Upper lobe of left lung (tissue), 6 donors: ENCODE results near the gene CRTC2. TPM values are rescaled to one million over a fixed set of nuclear protein-coding genes. Genes with fewer than 3 reads are reported as not detected.

ENCODE experiments used
- ATAC-seq, 2 donors: fragments of 200-7000 bp; cut with Tn5 transposase; one replicate each; pipeline ENCODE4 v1.9.1; 2022; ENCODE audit warnings: mild to moderate bottlenecking in 2 of 2, moderate library complexity in 2 of 2; ENCODE audit not compliant: low FRiP score in 2 of 2
- DNase-seq, 2 donors: peaks; one replicate each; pipeline ENCODE4 v3.0.0-alpha.2; 2019 to 2020
- H3K27ac ChIP-seq, 4 donors: fragments of 200-600 bp; sonication (generic); one replicate each; pipeline ENCODE4 v1.5.1; 2016 to 2019
- H3K27me3 ChIP-seq, 4 donors: fragments of 200-600 bp; sonication (generic); one replicate each; pipeline ENCODE4 v1.5.1; 2017 to 2019
- H3K36me3 ChIP-seq, 4 donors: fragments of 200-600 bp; sonication (generic); one replicate each; pipeline ENCODE4 v1.5.1; 2016 to 2019
- H3K4me1 ChIP-seq, 4 donors: fragments of 200-600 bp; sonication (generic); one replicate each; pipeline ENCODE4 v1.5.1; 2018 to 2019
- H3K4me3 ChIP-seq, 4 donors: fragments of 200-600 bp; sonication (generic); one replicate each; pipeline ENCODE4 v1.5.1; 2017 to 2019; ENCODE audit warnings: mild to moderate bottlenecking in 2 of 4, moderate library complexity in 1 of 4
- H3K9me3 ChIP-seq, 4 donors: fragments of 200-600 bp; sonication (generic); one replicate each; pipeline ENCODE4 v1.5.1; 2018 to 2019
- EP300 ChIP-seq, 4 donors: sonication (generic); formaldehyde crosslinking; IDR thresholded peaks; one replicate each; pipeline ENCODE4 v1.5.1; 2017; ENCODE audit warnings: antibody characterized with exemption in 4 of 4, control low read depth in 2 of 4
- POLR2A ChIP-seq, 4 donors: fragments of 450-650 bp; IDR thresholded peaks; one replicate each; pipeline ENCODE4 v1.5.1; 2016 to 2017; ENCODE audit warnings: antibody characterized with exemption in 4 of 4, mild to moderate bottlenecking in 2 of 4
- POLR2AphosphoS5 ChIP-seq, 2 donors: sonication (generic); formaldehyde crosslinking; IDR thresholded peaks; one replicate each; pipeline ENCODE4 v1.5.1; 2017; ENCODE audit warnings: antibody characterized with exemption in 2 of 2
- WGBS, 2 donors: methylation state at CpG; one replicate each; pipeline ENCODE4 v1.1.5; 2017 to 2018; 5-methylcytosine and 5-hydroxymethylcytosine counted together
- total RNA-seq, 6 donors: library from RNA; depleted of rRNA in 4 of 6; stranded (reverse); fragments of >200 nt in 4 of 6; gene quantifications; one replicate each; pipeline versions ENCODE4 v1.1.0 to v1.2.1, GENCODE V29; 2016 to 2021
- TF ChIP-seq, protein P1 (sequence below), 6 experiments: fragments of 450-650 bp in 4 of 6; fragments of 200-600 bp in 2 of 6; sonication (generic) in 2 of 6; IDR thresholded peaks; one replicate each; pipeline ENCODE4 v1.5.1; 2016 to 2019; ENCODE audit warnings: antibody characterized with exemption in 6 of 6
- donor health status: DM: no; HTN: no; CAD: no; lungs with moderate emphysema.
- donor health status: DM: no; HTN: yes; CAD: no; lungs with severe emphysema.

CRTC2 gene
- total RNA-seq, 6 donors from 2014 or later: 19.4 to 93.2 (median 37.6) TPM

DNA sequence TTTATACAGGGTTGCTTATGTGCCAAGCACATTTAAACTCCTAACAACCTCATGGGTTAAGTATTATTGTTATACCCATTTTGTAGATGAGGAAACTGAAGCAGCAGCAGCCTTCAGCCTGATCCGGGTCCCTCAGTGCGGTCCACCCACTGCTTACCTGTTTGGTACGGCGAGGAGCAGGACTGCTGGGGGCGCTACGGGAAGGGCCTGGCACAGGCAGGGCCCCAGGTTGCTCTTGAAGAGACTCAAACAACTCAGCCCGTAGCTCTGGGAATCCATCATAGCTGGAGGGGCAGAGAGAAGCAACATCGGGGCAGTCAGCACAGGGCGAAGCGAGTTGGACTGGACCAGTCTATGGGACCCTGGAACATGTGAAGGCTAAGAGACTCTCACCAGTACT lies 21.1 kb downstream of the CRTC2 start:
- no peaks in the 10 kb centered on the region for H3K27me3 ChIP-seq
- DNase-seq: no peak
- H3K36me3 ChIP-seq: peaks cover 37 to 100% (median 92%) of the 10 kb centered on the region in 4 donors
- H3K9me3 ChIP-seq: no peaks in the 10 kb centered on the region
- H3K27ac ChIP-seq: no peak overlapping the region
- no peak for ATAC-seq
- TF ChIP-seq POLR2A (IDR thresholded peaks at IDR 0.05) (no peak), POLR2AphosphoS5 (IDR thresholded peaks at IDR 0.05) (no peak), EP300 (IDR thresholded peaks at IDR 0.05) (no peak)
- TF ChIP-seq, protein P1, sequence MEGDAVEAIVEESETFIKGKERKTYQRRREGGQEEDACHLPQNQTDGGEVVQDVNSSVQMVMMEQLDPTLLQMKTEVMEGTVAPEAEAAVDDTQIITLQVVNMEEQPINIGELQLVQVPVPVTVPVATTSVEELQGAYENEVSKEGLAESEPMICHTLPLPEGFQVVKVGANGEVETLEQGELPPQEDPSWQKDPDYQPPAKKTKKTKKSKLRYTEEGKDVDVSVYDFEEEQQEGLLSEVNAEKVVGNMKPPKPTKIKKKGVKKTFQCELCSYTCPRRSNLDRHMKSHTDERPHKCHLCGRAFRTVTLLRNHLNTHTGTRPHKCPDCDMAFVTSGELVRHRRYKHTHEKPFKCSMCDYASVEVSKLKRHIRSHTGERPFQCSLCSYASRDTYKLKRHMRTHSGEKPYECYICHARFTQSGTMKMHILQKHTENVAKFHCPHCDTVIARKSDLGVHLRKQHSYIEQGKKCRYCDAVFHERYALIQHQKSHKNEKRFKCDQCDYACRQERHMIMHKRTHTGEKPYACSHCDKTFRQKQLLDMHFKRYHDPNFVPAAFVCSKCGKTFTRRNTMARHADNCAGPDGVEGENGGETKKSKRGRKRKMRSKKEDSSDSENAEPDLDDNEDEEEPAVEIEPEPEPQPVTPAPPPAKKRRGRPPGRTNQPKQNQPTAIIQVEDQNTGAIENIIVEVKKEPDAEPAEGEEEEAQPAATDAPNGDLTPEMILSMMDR (IDR thresholded peaks at IDR 0.05): no peak
- no peaks in the 10 kb centered on the region for H3K4me1 ChIP-seq
- 93 to 97% methylated on average over 5 to 10 of the region's 10 CpGs for WGBS, 2 donors
- no peak overlapping the region for H3K4me3 ChIP-seq

- no peaks in the 10 kb centered on the region for H3K9me3 ChIP-seq
Observed at GRCh38 chr1:153936011-153936802, 22.2 kb downstream of the CRTC2 start.

GRCh38 chr1:153934746-153935145 lies 23.7 kb downstream of the CRTC2 start:
- Histone ChIP-seq H3K36me3 (peaks cover 37 to 99% (median 85%) of the 10 kb centered on the region in 4 donors), H3K4me3 (no peak overlapping the region), H3K4me1 (no peaks in the 10 kb centered on the region), H3K27me3 (no peaks in the 10 kb centered on the region), H3K9me3 (no peaks in the 10 kb centered on the region), H3K27ac (no peak overlapping the region)
- WGBS, 2 donors: 96 to 97% methylated on average over 6 to 9 of the region's 9 CpGs
- DNase-seq (peak in 1 of 2 donors; percentile 54), ATAC-seq (no peak)
- TF ChIP-seq POLR2AphosphoS5 (IDR thresholded peaks at IDR 0.05) (no peak), EP300 (IDR thresholded peaks at IDR 0.05) (no peak), POLR2A (IDR thresholded peaks at IDR 0.05) (no peak)
- TF ChIP-seq, protein P1 (IDR thresholded peaks at IDR 0.05): no peak

More at GRCh38 chr1:153936011-153936802, 22.2 kb downstream of the CRTC2 start:
- peak in 1 of 2 donors; percentile 46 for DNase-seq
- no peak overlapping the region for H3K27ac ChIP-seq
- H3K36me3 ChIP-seq: peaks cover 37 to 99% (median 90%) of the 10 kb centered on the region in 4 donors
- TF ChIP-seq POLR2A (IDR thresholded peaks at IDR 0.05) (no peak), EP300 (IDR thresholded peaks at IDR 0.05) (no peak), POLR2AphosphoS5 (IDR thresholded peaks at IDR 0.05) (no peak)
- TF ChIP-seq, protein P1 (IDR thresholded peaks at IDR 0.05): no peak
- H3K4me3 ChIP-seq: no peak overlapping the region
- ATAC-seq: no peak
- H3K4me1 ChIP-seq: no peaks in the 10 kb centered on the region
- 96% methylated on average over 6 to 12 of the region's 12 CpGs for WGBS, 2 donors
- H3K27me3 ChIP-seq: no peaks in the 10 kb centered on the region

DNA sequence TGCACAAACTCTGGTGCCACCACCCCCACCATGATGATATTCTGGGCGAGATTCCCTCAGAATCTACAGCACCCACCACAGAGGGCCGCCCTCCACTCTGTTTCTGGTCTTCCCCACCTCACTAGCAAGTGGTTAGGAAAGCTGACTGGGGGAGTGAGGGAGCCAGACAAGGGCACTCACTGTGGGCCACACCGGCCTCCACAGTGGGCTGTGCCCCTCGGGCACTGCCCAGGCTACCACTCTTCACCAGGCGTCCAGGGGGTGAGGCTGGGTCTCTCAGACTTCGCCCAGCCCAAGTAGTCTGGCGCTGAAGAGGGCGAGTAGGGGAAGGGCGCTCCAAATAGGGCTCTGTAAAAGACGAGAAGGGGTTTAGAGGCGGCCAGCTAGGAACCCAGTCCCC lies 24.5 kb downstream of the CRTC2 start:
- WGBS, 2 donors: 94 to 95% methylated on average over 10 to 11 of the region's 11 CpGs
- Histone ChIP-seq H3K4me1 (peaks cover 0 to 2% (median 0%) of the 10 kb centered on the region in 4 donors), H3K4me3 (no peak overlapping the region), H3K27ac (no peak overlapping the region), H3K27me3 (no peaks in the 10 kb centered on the region), H3K9me3 (no peaks in the 10 kb centered on the region), H3K36me3 (peaks cover 37 to 95% (median 82%) of the 10 kb centered on the region in 4 donors)
- DNase-seq (no peak), ATAC-seq (no peak)
- TF ChIP-seq EP300 (IDR thresholded peaks at IDR 0.05): no peak
- TF ChIP-seq POLR2AphosphoS5 (IDR thresholded peaks at IDR 0.05): no peak
- no peak for TF ChIP-seq POLR2A (IDR thresholded peaks at IDR 0.05)
- TF ChIP-seq, protein P1 (IDR thresholded peaks at IDR 0.05): no peak
